ENCODE data around the gene CDC42BPG.

DNA sequence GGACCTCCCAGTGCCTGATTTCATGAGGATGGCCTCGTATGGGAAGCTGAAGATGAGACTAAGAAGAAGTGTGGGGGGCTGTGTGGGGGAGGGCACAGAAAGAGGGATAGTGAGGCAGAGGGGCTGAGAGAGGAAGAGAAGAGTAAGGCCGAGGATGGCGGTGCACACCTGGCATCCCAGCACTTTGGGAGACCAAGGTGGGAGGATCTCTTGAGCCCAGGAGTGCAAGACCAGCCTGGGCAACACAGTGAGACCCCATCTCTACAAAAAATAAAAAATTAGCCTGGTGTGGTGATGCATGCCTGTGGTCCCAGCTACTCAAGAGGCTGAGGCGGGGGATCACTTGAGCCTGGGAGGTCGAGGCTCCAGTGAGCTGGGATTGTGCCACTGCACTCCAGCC, 47.4 kb upstream of the CDC42BPG start:
- TF ChIP-seq, protein P1, sequence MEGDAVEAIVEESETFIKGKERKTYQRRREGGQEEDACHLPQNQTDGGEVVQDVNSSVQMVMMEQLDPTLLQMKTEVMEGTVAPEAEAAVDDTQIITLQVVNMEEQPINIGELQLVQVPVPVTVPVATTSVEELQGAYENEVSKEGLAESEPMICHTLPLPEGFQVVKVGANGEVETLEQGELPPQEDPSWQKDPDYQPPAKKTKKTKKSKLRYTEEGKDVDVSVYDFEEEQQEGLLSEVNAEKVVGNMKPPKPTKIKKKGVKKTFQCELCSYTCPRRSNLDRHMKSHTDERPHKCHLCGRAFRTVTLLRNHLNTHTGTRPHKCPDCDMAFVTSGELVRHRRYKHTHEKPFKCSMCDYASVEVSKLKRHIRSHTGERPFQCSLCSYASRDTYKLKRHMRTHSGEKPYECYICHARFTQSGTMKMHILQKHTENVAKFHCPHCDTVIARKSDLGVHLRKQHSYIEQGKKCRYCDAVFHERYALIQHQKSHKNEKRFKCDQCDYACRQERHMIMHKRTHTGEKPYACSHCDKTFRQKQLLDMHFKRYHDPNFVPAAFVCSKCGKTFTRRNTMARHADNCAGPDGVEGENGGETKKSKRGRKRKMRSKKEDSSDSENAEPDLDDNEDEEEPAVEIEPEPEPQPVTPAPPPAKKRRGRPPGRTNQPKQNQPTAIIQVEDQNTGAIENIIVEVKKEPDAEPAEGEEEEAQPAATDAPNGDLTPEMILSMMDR (IDR thresholded peaks at IDR 0.05): no peak
- no peak for TF ChIP-seq POLR2AphosphoS5 (IDR thresholded peaks at IDR 0.05)
- TF ChIP-seq POLR2A (IDR thresholded peaks at IDR 0.05): no peak
